ENCODE results near the gene BNIPL. TPM values are rescaled to one million over a fixed set of nuclear protein-coding genes. Genes with fewer than 3 reads are reported as not detected.
A peak's percentile ranks its signal among the peaks of the same experiment; 100 is the strongest.

Gene BNIPL
- total and polyA plus RNA-seq, 2 of the 4 experiments (the other 2 are of a cell fraction): under 0.01 to 0.38 TPM

DNA sequence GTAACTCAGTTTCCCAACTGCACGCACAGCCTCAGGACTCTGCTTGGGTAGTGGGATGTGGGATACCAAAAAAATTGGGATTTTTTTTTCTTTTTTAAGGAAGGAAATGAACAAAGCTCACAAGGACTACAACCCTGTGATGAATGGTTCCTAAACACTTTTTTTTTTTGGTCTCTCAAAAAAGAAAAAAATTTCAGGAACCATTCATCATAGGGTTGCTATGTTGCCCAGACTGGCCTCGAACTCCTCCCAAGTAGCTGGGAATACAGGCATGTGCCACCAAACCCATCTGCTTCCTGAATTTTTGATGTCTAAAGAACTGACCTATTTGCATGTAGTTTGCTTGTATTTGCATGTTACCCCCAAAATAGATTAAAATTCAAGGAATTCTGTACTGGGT is 36.5 kb upstream of the BNIPL start (continued):
- no peak for TF ChIP-seq RCOR1 (IDR thresholded peaks at IDR 0.05; ENCODE audit: insufficient replicate concordance, low read length)
- no peak for TF ChIP-seq FOS (IDR thresholded peaks at IDR 0.05; ENCODE audit: low read depth, low read length)
- no peak for TF ChIP-seq MAFK (IDR thresholded peaks at IDR 0.05; ENCODE audit: low read depth, low read length)

DNA sequence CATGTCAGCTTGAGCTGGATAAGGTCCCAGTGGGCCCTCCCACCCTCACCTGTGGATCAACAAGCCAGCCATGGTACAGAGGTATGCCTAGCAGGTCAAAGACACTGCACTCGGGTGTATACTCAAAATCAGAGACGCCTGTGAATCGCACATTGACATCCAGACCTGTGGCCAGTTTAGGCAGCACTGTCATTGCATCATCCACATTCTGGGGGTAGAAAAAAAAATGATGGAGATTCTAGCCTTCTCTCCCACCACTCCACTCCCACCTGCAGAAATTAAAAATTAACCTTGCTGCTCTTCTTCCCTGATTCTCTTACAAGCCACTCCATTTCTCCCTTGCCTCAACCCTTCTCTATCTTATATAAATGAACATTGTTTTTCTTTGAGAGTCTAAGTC is 36.0 kb upstream of the BNIPL start:
- DNase-seq (no peak), ATAC-seq (ENCODE audit: low read depth) (no peak)
- H2AK9ac ChIP-seq (replicated peaks; ENCODE audit: low read depth, low read length, poor library complexity): no peak overlapping the region
- H3K9me1 ChIP-seq (ENCODE audit: insufficient read depth, low read length): peaks cover 8% of the 10 kb centered on the region; the same call in 1 of the 2 replicates
- intact Hi-C loops (cut with micrococcal nuclease) (loop anchor here (10.0 kb wide), 1 partner anchor 436 kb away; no protein-coding TSS in a partner anchor), dilution Hi-C loops (cut with HindIII; ENCODE audit: low sequenced_read_pairs, unreplicated experiment) (no loop called here), in situ Hi-C loops (cut with MboI; ENCODE audit: low sequenced_read_pairs) (no loop called here)
- no peak overlapping the region for H3K4ac ChIP-seq (ENCODE audit: low read depth, low read length)
- H4K8ac ChIP-seq (ENCODE audit: low read depth in 2 of 2, low read length in 2 of 2): no peak overlapping the region
- no peak overlapping the region for H3K18ac ChIP-seq (ENCODE audit: low read depth, low read length)
- no peak overlapping the region for H3K4me2 ChIP-seq (ENCODE audit: low read depth, low read length)
- no peak overlapping the region for H3K14ac ChIP-seq (replicated peaks; ENCODE audit: low read depth, low read length)
- H4K5ac ChIP-seq (ENCODE audit: low read depth, low read length): no peak overlapping the region
- peak overlapping the region; percentile 20; the same call in 1 of the 2 replicates for H4K91ac ChIP-seq (ENCODE audit: insufficient read depth, low read depth, low read length)
- H3K79me1 ChIP-seq (ENCODE audit: low read depth in 1 of 2, low read length in 2 of 2): peaks cover under 1 to 1% of the 10 kb centered on the region in 2 experiments; a peak in 3 of 4 replicates
- no TSS peak for BruUV-seq (replicated peaks)
- H3K4me3 ChIP-seq (ENCODE audit: insufficient read depth, low read depth, low read length): no peak overlapping the region
- H3K27ac ChIP-seq (ENCODE audit: insufficient read depth, low read length): no peak overlapping the region
- H2BK5ac ChIP-seq (ENCODE audit: low read depth, low read length, poor library complexity, severe bottlenecking): no peak overlapping the region
- H3K27me3 ChIP-seq (ENCODE audit: control insufficient read depth, insufficient read depth, low read length): no peaks in the 10 kb centered on the region
- peaks cover 6% of the 10 kb centered on the region for H3K4me1 ChIP-seq (ENCODE audit: control insufficient read depth, insufficient read depth, low read length)
- no peaks in the 10 kb centered on the region for H3K9me3 ChIP-seq (ENCODE audit: control insufficient read depth, insufficient read depth, low read length)
- TF ChIP-seq MXI1 (IDR thresholded peaks at IDR 0.05; ENCODE audit: borderline replicate concordance, low read depth, low read length) (no peak), MAZ (IDR thresholded peaks at IDR 0.05; ENCODE audit: borderline replicate concordance, low read depth, low read length) (no peak), NFE2L2 (IDR thresholded peaks at IDR 0.05; ENCODE audit: low read depth, low read length) (no peak), CEBPB (IDR thresholded peaks at IDR 0.05; ENCODE audit: low read depth, low read length) (peak; percentile 43; the same call in 1 of the 2 replicates)
- POLR2A ChIA-PET (ENCODE audit: unreplicated experiment): no interaction called here
- no CpG with 5 or more reads among the region's 3 CpGs for WGBS, 2 experiments (ENCODE audit: extremely low coverage in 2 of 2, insufficient read length in 1 of 2)
- no peak overlapping the region for H3K9ac ChIP-seq (ENCODE audit: low read depth, low read length)
- H3K36me3 ChIP-seq (ENCODE audit: control insufficient read depth, insufficient read depth, low read length): peaks cover 32% of the 10 kb centered on the region
- H2BK20ac ChIP-seq (ENCODE audit: low read depth, low read length): 0 out of 2 replicates have a peak overlapping the region, but pooled peaks have one; percentile 43
- no peak overlapping the region for H3K23ac ChIP-seq (ENCODE audit: low read depth, low read length)
- CTCF ChIA-PET: interaction anchor here (1.0 kb wide), 1 partner anchor 371 kb away, joined by 4 read pairs; the partner anchor contains the start of gene ENSA
- no peak overlapping the region for H2BK15ac ChIP-seq (ENCODE audit: low read depth, low read length)
- no peak overlapping the region for H2AFZ ChIP-seq (replicated peaks; ENCODE audit: low read length, poor library complexity)
- H2AK5ac ChIP-seq (ENCODE audit: low read depth, low read length): peak overlapping the region; percentile 39; the same call in 1 of the 2 replicates
- H3K56ac ChIP-seq (ENCODE audit: extremely low read depth, insufficient read depth, low read length): no peak overlapping the region
- H2BK120ac ChIP-seq (ENCODE audit: low read depth, low read length): peak overlapping the region; percentile 8; the same call in 1 of the 2 replicates
- no peaks in the 10 kb centered on the region for H4K20me1 ChIP-seq (ENCODE audit: insufficient read depth, low read length)
